GM18873 (cell line): ENCODE measurements around the gene PTP4A1.
"Not testable (repeated sequence)": the region's sequence is repeated elsewhere in the genome, so short reads cannot be mapped to it uniquely, and the experiment has no call there.

Experiments
- ATAC-seq: cut with Tn5 transposase; IDR thresholded peaks from one replicate; pipeline ENCODE4 v1.9.1; 2021; ENCODE audit warnings: mild to moderate bottlenecking, moderate library complexity, moderate number of reproducible peaks; ENCODE audit not compliant: unreplicated experiment, low FRiP score

The PTP4A1 gene

DNA sequence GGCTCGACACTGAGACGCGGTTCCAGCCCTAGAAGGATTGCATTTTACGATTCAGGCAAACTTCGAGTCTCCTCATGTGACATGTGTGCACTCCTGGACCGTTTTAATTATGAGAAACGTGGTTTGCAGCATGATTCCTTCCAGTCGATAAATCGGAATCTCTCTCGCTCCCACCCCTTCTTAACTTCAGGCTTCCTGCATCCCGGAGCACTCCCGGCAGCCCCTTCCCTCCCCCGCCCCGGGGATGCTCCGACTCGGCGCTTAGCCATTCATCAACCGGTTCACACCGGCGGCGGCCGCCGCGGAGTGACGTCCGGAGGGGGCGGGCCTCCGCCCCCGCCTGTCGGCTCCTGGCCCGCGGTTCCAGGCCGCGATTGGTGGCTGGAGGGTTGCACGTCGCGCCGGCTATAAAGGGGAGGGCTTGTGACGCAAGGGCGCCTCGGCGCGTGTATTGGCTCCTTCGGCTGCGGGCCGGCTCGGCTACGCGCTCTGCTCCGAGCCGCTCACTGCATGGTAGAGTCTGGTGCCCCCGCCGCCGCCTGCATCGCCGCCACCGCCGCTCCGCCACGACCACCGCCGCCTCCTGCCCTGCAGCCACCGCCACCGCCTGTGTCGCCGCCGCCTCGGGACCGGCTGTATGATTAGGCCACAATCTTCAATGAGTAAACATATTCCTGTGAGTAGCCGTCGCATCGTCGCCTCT is at the start of gene PTP4A1, which contains the start of gene LOC128125822:
Gene PTP4A1 (plus strand): TSS at position 437 of the 703 bp plus-strand sequence. CDS start 4,401 bp downstream, outside the sequence.
Gene LOC128125822 (plus strand): TSS at position 437 of the 703 bp plus-strand sequence.
- peak; percentile 95 for ATAC-seq

DNA sequence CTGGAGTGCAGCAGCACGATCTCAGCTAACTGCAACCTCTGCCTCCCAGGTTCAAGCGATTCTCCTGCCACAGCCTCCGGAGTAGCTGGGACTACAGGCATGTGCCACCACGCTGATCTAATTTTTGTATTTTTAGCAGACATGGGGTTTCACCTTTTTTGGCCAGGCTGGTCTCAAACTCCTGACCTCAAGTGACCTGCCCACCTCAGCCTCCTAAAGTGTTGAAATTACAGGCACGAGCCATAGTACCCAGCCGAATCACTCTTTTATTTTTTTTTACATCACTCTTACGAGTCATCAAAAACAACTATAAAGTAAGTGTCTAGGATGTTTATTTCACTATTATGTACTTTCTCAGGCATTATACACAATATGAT is 49.4 kb upstream of the PTP4A1 start:
- not testable (repeated sequence) for ATAC-seq

DNA sequence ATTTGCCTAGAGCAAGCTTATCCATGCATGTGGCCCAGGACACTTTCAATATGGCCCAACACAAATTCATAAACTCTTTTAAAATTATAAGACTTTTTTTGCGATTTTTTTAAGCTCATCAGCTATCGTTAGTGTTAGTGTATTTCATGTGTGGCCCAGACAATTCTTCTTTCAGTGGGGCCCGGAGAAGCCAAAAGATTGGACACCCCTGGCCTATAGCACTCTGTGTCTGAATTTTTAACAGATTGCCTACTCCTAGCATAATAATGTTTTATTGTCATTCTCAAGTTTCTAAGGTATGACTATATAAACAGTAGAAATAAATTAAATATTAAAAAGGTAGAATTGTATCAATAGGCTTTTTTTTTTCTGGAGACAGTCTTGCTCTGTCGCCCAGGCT is 48.6 kb upstream of the PTP4A1 start:
- no peak for ATAC-seq

DNA sequence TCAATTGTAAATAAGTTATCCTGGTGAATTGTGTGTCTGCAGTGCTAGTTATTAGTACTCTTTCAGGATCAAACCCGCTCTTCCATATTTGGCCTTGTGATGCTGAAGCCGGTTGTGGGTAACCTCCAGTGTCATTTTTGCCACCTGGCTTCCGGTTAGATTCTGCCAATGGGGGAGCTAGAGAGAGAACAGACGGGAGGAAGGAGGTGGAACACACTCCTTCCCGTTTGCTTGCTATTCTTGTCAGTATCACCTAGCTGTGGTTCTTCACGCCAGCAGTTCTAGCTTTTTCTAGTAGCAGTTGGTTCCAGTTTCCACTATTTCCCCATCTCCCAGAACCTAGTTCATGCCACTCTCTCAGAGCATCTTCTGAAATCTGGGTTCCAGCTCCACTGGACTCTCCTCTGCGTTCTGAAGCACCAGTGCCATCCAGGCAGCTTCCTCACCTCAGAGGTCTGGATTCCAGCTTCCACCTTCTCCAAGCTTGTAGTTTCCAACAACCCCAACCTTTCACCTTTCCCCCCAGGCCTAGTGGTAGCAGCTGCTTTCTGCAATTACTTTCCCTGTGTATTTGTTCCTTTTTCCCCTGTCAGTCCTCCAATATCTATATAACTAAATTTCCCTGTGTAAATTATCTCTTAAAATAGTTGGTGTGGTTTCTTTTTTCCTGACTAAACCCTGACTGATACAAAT is 46.9 kb upstream of the PTP4A1 start:
- ATAC-seq, result no peak

DNA sequence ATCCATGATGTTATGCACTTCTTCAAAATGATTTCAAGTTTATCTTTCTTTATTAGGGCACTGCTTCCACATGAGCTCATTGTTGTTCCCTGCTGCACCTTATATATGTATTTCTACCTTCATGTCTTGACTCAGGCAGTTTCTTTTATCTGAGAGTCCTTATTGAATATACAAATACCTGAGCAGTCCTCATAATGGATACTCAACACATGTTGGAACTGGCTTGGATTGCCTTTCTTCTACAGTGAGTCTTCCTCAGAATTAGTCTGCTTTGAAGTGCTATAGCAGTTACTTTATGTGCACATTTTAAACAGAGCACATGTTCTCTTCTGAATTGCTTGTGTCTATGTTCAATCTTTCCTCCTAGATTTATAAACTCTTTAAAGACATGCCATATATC is 45.3 kb upstream of the PTP4A1 start:
- ATAC-seq, result no peak

- ATAC-seq, result no peak
These were observed 44.4 kb upstream of the PTP4A1 start for GRCh38 chr6:63527658-63528514.

GRCh38 chr6:63529498-63529897 is 42.8 kb upstream of the PTP4A1 start:
- no peak for ATAC-seq

DNA sequence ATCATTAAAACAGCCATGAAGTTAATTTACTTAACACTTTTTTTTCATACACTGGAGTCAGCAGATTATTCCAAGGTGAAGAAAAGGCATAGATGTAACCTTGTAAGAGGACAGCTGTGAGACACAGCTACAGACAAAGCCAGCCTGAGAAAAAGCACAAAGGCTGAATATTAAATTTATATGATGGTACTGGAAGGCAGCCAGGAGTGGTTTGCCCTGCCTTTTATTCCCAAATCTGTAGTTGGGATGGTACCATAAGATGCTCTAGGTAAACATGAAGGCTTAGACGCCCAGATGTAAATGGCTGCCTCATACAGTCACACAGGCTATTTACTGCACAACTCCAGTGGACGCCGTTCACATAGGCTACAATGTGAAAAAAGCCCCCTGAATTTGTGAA is 42.1 kb upstream of the PTP4A1 start:
- no peak for ATAC-seq

DNA sequence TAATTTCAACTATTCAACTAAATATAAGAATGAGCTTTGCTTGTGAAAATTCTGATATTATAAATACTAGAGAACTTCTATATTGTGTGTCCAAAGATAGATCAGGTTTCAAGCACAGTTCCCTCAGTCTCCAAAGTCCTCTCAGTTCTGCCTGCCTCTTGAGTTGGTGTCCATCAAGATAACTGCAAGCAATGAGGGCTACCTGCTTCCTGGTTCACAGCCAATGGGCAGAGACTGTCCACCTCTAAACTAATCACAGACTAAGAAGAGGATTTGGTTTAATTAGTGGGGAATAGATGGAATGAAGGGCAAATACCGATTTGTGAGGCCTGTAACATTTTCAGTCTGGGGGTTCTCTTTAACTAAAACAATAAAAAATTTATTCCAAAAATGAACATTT is 41.3 kb upstream of the PTP4A1 start:
- no peak for ATAC-seq

DNA sequence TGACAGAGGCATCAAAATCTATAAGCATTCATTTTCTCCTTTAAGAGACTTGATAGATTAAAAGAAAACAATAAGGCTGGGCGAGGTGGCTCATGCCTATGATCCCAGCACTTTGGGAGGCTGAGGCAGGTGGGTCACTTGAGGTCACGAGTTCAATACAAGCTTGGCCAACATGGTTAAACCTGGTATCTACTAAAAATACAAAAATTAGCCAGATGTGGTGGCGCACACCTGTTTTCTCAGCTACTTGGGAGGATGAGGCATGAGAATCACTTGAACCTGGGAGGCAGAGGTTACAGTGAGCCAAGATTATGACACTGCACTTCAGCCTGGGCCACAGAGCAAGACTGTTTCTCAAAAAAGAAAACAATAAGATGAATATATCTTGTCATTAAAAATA is 39.3 kb upstream of the PTP4A1 start:
- no peak for ATAC-seq

GRCh38 chr6:63533952-63534351 is 38.3 kb upstream of the PTP4A1 start:
- ATAC-seq, result no peak

- ATAC-seq, result no peak
These were observed 34.9 kb upstream of the PTP4A1 start for GRCh38 chr6:63537201-63537958.

- ATAC-seq, result no peak
These were observed 34.4 kb upstream of the PTP4A1 start for GRCh38 chr6:63537959-63538300.

DNA sequence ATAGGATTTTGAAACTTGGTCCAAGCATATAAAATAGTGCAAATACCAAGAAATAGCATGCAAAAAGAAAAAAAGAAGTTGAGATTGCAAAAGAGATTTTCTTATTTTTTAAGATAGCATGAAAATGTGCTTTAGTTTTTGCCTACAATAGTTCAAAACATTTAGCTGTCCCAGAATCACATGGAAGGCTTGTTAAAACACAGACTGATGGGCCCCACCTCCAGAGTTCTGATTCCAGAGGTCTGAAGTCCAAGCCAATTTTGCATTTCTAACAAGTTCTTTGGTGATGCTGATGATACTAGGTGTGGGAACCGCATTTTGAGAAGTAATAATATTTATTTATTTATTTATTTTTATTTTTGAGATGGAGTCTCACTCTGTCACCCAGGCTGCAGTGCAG is 33.7 kb upstream of the PTP4A1 start:
- ATAC-seq, result no peak

- ATAC-seq, result no peak
These were observed 29.3 kb upstream of the PTP4A1 start for GRCh38 chr6:63543001-63543400.

DNA sequence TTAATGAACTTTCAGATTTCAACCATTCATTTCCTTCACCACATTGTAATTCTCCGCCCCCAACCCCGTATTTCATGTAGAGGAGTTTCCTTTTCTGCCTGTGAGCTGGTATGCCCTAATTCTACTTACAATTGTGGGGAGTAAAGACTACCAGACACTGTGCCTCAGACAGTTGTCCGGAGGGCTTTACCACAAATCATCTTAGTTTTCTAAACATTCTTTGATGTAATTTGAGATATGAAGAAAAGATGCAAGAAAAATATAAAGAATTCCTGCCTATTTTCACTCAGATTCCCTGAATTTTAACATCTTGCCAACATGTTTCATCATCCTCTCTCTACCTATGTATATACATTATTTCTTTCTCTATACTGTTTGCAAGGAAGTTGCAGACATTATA is 28.3 kb upstream of the PTP4A1 start:
- ATAC-seq, result no peak

- no peak for ATAC-seq
These were observed 26.0 kb upstream of the PTP4A1 start for GRCh38 chr6:63546236-63546635.

DNA sequence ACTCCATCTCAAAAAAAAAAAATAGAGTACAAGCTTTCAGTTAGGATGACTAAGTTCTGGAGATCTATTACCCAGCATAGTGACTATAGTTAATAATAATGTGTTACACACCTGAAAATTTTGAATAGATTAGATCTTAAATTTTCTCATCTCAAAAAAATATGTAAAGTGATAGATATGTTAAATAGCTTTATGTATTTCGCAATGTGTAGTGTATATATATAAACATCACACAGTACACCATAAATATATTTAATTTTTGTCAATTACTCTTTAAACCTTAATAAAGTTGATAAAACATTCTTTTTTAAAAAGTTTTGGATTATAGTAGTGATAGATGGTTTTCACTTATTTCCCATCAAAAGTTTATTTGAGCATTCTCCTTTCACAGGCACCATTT is 25.6 kb upstream of the PTP4A1 start:
- no peak for ATAC-seq

DNA sequence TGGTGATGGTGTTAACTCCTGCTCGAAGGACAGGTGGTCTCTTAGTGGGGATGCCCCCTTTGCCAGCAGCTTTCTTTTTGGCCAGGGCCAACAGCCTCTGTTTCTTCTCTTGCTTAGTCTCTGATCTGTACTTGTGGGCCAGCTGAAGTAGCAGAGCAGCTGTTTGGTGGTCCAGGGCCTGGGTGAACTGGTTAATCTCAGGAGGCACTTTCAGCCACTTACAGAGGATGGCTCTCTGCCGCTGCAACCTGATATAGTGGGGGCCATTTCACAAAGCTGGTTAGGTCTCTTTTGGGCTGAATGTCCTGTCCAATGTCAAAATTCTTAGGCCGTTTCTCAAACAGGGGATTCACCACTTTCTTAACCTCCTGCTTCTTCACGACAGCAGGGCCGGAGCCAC is 23.2 kb upstream of the PTP4A1 start:
- ATAC-seq, result no peak

GRCh38 chr6:63553208-63553607 is 19.1 kb upstream of the PTP4A1 start:
- peak; percentile 99 for ATAC-seq

DNA sequence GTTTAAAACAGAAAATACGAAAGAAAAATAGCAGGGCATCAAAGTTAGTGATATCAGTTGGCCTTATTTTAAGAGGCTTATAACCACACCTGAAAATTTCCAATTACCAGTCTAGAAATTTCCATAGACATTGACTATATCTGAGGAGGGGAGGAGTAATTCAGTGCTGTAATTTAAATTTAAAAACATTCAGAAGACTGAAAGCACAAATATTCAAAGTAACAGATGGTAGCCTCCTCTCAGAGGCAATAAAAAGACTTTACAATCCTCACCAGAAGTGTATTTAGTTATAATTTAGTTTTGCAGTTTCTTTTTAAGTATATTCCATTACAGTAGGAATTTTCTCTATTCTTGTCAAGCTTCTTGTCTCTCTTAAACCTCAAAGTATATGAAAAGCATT is 18.4 kb upstream of the PTP4A1 start:
- no peak for ATAC-seq
